Calu3 (cell line): ENCODE results near the gene RIMKLB. TPM values are rescaled to one million over a fixed set of nuclear protein-coding genes. Genes with fewer than 3 reads are reported as not detected.

ENCODE experiments used
- Bru-seq: library from RNA; stranded (reverse); fragments of 400-500 nt; gene quantifications from one replicate; lab custom pipeline; 2021; lab: Mats Ljungman, UMichigan
- BruChase-seq, 2 experiments: library from RNA; stranded (reverse); fragments of 400-500 nt; gene quantifications; one replicate each; lab custom pipeline; 2021; lab: Mats Ljungman, UMichigan
- BruUV-seq: library from RNA; stranded (reverse); fragments of 400-500 nt; replicated peaks from 2 replicates; lab custom pipeline; 2021; lab: Mats Ljungman, UMichigan
- CTCF ChIA-PET: fragments of 300-600 bp; sonication (Branson Sonifier 250); formaldehyde crosslinking; loops from one replicate; lab custom pipeline; 2022; ENCODE audit warnings: antibody characterized with exemption; lab: Charles Lee
- DNase-seq: peaks from one replicate; pipeline ENCODE4 v3.0.0; 2022
- H3K27ac Mint-ChIP-seq: one replicate; pipeline ENCODE4 v1.8.0; 2022; ENCODE audit warnings: mixed read lengths; ENCODE audit not compliant: unreplicated experiment
- H3K27me3 Mint-ChIP-seq: one replicate; pipeline ENCODE4 v1.8.0; 2022; ENCODE audit warnings: mixed read lengths; ENCODE audit not compliant: unreplicated experiment
- H3K36me3 Mint-ChIP-seq: one replicate; pipeline ENCODE4 v1.8.0; 2022; ENCODE audit warnings: mild to moderate bottlenecking, moderate library complexity, mixed read lengths; ENCODE audit not compliant: insufficient read depth, unreplicated experiment
- H3K4me1 Mint-ChIP-seq: one replicate; pipeline ENCODE4 v1.8.0; 2022; ENCODE audit warnings: mild to moderate bottlenecking, low read depth, mixed read lengths; ENCODE audit not compliant: unreplicated experiment
- H3K4me3 Mint-ChIP-seq: one replicate; pipeline ENCODE4 v1.8.0; 2022; ENCODE audit warnings: mild to moderate bottlenecking, low read depth, moderate library complexity, mixed read lengths; ENCODE audit not compliant: unreplicated experiment
- H3K9me3 Mint-ChIP-seq: one replicate; pipeline ENCODE4 v1.8.0; 2022; ENCODE audit warnings: low read depth, mixed read lengths; ENCODE audit not compliant: unreplicated experiment
- CTCF ChIP-seq: fragments of 200-600 bp; IDR thresholded peaks from one replicate; pipeline ENCODE4 v1.8.0; 2022; ENCODE audit warnings: antibody characterized with exemption; ENCODE audit not compliant: unreplicated experiment
- intact Hi-C: fragments of 100-400 bp; cut with micrococcal nuclease; formaldehyde crosslinking; loops from one replicate; pipeline ENCODE4 v1.10.0; 2022; ENCODE audit not compliant: unreplicated experiment
- long read RNA-seq: library from polyadenylated mRNA; stranded (forward); transcript quantifications from one replicate; pipeline ENCODE4 v2.0.0, GENCODE V29; 2022
- total RNA-seq: library from RNA; stranded (reverse); gene quantifications from 2 replicates; pipeline ENCODE4 v1.2.3, GENCODE V29; 2022

The RIMKLB gene
- total RNA-seq (29.3 and 36.3 TPM in 2 replicates), Bru-seq, nascent RNA (percentile 81 among the genes with signal in this experiment), BruChase-seq, experiment 1, labeled RNA remaining after a 6-hour chase (percentile 62 among the genes with signal in this experiment), BruChase-seq, experiment 2, labeled RNA remaining after a 2-hour chase (percentile 64 among the genes with signal in this experiment)
- long read RNA-seq, transcript RIMKLB-205 (6 exons, 2,236 nt): major isoform, 8 of 16 reads
- long read RNA-seq, partial matches to known transcripts: 2 of 16 reads
- long read RNA-seq, other reads (novel, unspliced or antisense): 6 of 16 reads

- Mint-ChIP-seq H3K27ac (peak within 1 kb of the TSS; percentile 85), H3K4me3 (peak within 1 kb of the TSS; percentile 97), H3K4me1 (peaks cover 26% of the 10 kb centered on the region), H3K27me3 (no peaks in the 10 kb centered on the region), H3K9me3 (no peaks in the 10 kb centered on the region), H3K36me3 (peaks cover 28% of the 10 kb centered on the region)
- intact Hi-C loops: no loop called here
- TF ChIP-seq CTCF: no peak
- no TSS peak for BruUV-seq
- peak; percentile 77 for DNase-seq
- CTCF ChIA-PET: interaction anchor here (0.7 kb wide), 1 partner anchor 10 kb away, joined by 3 read pairs; no protein-coding TSS in a partner anchor
Observed at GRCh38 chr12:8697476-8698131, at the start of gene RIMKLB. Gene RIMKLB, plus strand, starts transcription at chr12:8697991. Its CDS starts 15,876 bp downstream, at chr12:8713867.

GRCh38 chr12:8648576-8649205 lies 49.1 kb upstream of the RIMKLB start:
- no TSS peak for BruUV-seq
- Mint-ChIP-seq H3K27ac (no peak overlapping the region), H3K4me3 (no peak overlapping the region), H3K9me3 (no peaks in the 10 kb centered on the region), H3K36me3 (no peaks in the 10 kb centered on the region), H3K27me3 (peaks cover 23% of the 10 kb centered on the region), H3K4me1 (peaks cover 13% of the 10 kb centered on the region)
- DNase-seq: no peak
- TF ChIP-seq CTCF: no peak
- intact Hi-C loops: no loop called here
- CTCF ChIA-PET: no interaction called here

GRCh38 chr12:8655421-8655820 lies 42.4 kb upstream of the RIMKLB start:
- Mint-ChIP-seq H3K9me3 (no peaks in the 10 kb centered on the region), H3K4me3 (no peak overlapping the region), H3K27me3 (peaks cover 5% of the 10 kb centered on the region), H3K36me3 (no peaks in the 10 kb centered on the region), H3K27ac (no peak overlapping the region), H3K4me1 (no peaks in the 10 kb centered on the region)
- intact Hi-C loops: no loop called here
- BruUV-seq: no TSS peak
- DNase-seq: no peak
- TF ChIP-seq CTCF: no peak
- CTCF ChIA-PET: interaction anchor here (0.5 kb wide), 1 partner anchor 32 kb away, joined by 3 read pairs; no protein-coding TSS in a partner anchor

- intact Hi-C loops: loop anchor here (1.0 kb wide), 1 partner anchor 391 kb away; no protein-coding TSS in a partner anchor
- H3K27me3 Mint-ChIP-seq: no peaks in the 10 kb centered on the region
- H3K27ac Mint-ChIP-seq: no peak overlapping the region
- no peak for DNase-seq
- TF ChIP-seq CTCF: no peak
- BruUV-seq: no TSS peak
- no peaks in the 10 kb centered on the region for H3K9me3 Mint-ChIP-seq
- CTCF ChIA-PET: interaction anchor here (0.6 to 2.1 kb wide), 2 partner anchors 32 to 202 kb away, joined by 3 to 15 read pairs; no protein-coding TSS in a partner anchor
- no peaks in the 10 kb centered on the region for H3K4me1 Mint-ChIP-seq
- no peaks in the 10 kb centered on the region for H3K36me3 Mint-ChIP-seq
- no peak overlapping the region for H3K4me3 Mint-ChIP-seq
Observed at GRCh38 chr12:8658346-8658745, 39.4 kb upstream of the RIMKLB start.
